RWPE2 (cell line): ENCODE measurements around the gene EIF4H.

Source experiments
- ATAC-seq: fragments of 200-7000 bp; cut with Tn5 transposase; 3 replicates; pipeline ENCODE4 v1.9.1; 2021; ENCODE audit warnings: low read depth
- DNase-seq: peaks from one replicate; pipeline ENCODE4 v3.0.0-alpha.2; 2020; ENCODE audit warnings: low spot score
- H3K27ac ChIP-seq: fragments of 450-650 bp; 2 replicates; pipeline ENCODE4 v1.5.1; 2017; ENCODE audit warnings: mild to moderate bottlenecking; ENCODE audit not compliant: poor library complexity, severe bottlenecking
- H3K27me3 ChIP-seq: fragments of 250-450 bp; sonication (Bioruptor Pico); 2 replicates; pipeline ENCODE4 v1.5.1; 2021; ENCODE audit warnings: mild to moderate bottlenecking, moderate library complexity; ENCODE audit not compliant: insufficient read depth, poor library complexity, severe bottlenecking
- H3K36me3 ChIP-seq: fragments of 250-450 bp; sonication (Bioruptor Pico); 2 replicates; pipeline ENCODE4 v1.5.1; 2020; ENCODE audit warnings: low read depth, mild to moderate bottlenecking, moderate library complexity
- H3K4me1 ChIP-seq: fragments of 250-450 bp; sonication (Bioruptor Pico); 2 replicates; pipeline ENCODE4 v1.5.1; 2021; ENCODE audit warnings: mild to moderate bottlenecking, moderate library complexity; ENCODE audit not compliant: insufficient read depth, poor library complexity, severe bottlenecking
- H3K4me3 ChIP-seq: fragments of 250-450 bp; sonication (Bioruptor Pico); 2 replicates; pipeline ENCODE4 v1.5.1; 2021; ENCODE audit warnings: mild to moderate bottlenecking, moderate library complexity; ENCODE audit not compliant: severe bottlenecking
- H3K9me3 ChIP-seq: fragments of 250-450 bp; sonication (Bioruptor Pico); 2 replicates; pipeline ENCODE4 v1.5.1; 2021; ENCODE audit warnings: mild to moderate bottlenecking, moderate library complexity; ENCODE audit not compliant: severe bottlenecking
- TF ChIP-seq, protein P1 (sequence below): fragments of 450-650 bp; IDR thresholded peaks from one replicate; pipeline ENCODE4 v1.5.1; 2017; ENCODE audit warnings: mild to moderate bottlenecking, moderate library complexity; ENCODE audit not compliant: poor library complexity, severe bottlenecking

Gene EIF4H

DNA sequence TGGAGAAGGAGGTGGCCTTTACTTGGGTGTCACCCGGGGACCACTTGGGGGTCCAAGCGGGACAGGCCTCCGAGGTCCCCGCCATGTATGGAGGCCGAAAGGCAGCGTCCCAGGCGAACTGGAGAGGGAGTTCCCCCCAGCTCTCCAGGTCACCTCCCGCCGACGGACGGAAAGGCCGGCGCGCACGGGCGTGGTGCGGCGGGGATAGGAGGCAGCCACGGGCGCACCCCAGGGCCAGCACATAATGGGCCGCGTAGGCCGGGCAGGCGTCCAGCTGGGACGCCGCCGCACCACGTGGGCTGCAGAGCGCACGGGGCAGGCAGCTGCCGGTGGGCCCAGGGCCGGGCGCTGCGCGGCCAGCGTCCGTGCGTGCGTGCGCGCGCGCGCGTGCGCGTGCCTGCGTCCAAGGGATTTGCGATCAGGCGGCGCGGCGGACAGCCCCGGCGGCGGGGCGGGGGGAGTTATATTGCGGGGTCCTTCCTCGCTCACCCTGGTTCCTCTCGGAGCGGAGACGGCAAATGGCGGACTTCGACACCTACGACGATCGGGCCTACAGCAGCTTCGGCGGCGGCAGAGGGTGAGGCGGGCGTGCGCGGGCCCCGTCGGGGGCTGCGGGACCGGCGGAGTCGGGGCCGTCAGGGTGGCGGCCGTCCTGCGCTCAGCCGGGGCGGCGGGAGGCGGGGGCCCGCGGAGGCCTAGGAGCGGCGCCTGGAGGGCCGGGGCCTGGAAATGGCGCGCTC is at the start of gene EIF4H:
EIF4H (plus strand) TSS at position 491 of the 740 bp plus-strand sequence; CDS start at position 519, 28 bp downstream.
- Histone ChIP-seq H3K4me3 (peak within 1 kb of the TSS; percentile 79), H3K27ac (peak within 1 kb of the TSS; percentile 76), H3K27me3 (no peaks in the 10 kb centered on the region), H3K36me3 (peaks cover 39% of the 10 kb centered on the region), H3K9me3 (no peaks in the 10 kb centered on the region), H3K4me1 (peaks cover 21% of the 10 kb centered on the region)
- ATAC-seq (peak; percentile 94), DNase-seq (peak; percentile 91)
- TF ChIP-seq, protein P1, sequence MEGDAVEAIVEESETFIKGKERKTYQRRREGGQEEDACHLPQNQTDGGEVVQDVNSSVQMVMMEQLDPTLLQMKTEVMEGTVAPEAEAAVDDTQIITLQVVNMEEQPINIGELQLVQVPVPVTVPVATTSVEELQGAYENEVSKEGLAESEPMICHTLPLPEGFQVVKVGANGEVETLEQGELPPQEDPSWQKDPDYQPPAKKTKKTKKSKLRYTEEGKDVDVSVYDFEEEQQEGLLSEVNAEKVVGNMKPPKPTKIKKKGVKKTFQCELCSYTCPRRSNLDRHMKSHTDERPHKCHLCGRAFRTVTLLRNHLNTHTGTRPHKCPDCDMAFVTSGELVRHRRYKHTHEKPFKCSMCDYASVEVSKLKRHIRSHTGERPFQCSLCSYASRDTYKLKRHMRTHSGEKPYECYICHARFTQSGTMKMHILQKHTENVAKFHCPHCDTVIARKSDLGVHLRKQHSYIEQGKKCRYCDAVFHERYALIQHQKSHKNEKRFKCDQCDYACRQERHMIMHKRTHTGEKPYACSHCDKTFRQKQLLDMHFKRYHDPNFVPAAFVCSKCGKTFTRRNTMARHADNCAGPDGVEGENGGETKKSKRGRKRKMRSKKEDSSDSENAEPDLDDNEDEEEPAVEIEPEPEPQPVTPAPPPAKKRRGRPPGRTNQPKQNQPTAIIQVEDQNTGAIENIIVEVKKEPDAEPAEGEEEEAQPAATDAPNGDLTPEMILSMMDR, result no peak

DNA sequence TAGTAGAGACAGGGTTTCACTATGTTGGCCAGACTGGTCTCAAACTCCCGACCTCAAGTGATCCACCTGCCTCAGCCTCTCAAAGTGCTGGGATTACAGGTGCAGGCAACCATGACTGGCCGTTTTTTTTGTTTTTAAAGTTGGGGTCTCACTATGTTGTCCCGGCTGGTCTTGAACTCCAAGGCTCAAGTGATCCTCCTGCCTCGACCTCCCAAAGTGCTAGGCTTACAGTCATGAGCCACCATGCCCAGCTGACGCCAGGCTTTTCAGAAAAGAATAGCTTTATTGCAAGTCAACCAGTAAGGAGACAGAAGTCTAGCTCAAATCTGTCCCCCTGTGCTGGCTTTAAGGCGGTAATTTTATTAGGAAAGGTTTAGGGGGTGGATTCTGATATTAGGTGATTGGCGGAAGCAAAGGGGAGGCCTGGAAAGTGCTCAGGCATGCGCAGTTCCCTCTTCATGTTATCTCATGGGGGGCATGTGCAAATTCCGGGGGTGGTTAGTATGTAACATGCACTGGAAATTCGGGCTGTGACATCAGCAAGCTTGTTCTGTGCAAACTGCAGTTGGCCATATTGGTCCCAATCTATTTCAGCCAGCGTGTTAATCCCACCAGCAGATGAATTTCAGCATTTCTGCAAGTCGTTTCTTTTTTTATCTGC is 47.8 kb upstream of the EIF4H start:
- Histone ChIP-seq H3K9me3 (no peaks in the 10 kb centered on the region), H3K27ac (no peak overlapping the region), H3K4me1 (no peaks in the 10 kb centered on the region), H3K27me3 (no peaks in the 10 kb centered on the region), H3K4me3 (no peak overlapping the region), H3K36me3 (no peaks in the 10 kb centered on the region; the same call in 1 of the 2 replicates)
- ATAC-seq (no peak), DNase-seq (no peak)
- TF ChIP-seq, protein P1, result no peak

DNA sequence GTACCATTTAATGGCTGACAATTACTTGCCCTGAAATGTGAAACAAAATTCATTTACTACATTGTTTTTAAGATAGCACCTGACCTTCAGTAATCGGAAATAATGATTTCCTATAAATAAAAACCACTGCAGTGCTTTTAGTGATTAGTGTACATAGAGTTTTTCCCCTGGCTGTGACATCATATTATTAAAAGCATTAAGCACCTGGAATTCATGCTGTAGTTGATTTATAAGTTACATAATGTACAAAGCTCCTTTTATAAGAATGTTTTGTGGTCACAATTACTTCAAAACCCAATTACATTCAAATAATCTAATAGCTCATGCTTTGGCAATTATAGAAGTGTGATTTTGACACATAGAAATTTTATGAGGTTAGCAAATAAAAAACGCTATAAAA is 44.3 kb upstream of the EIF4H start:
- H3K9me3 ChIP-seq, result no peaks in the 10 kb centered on the region
- H3K4me1 ChIP-seq, result peaks cover 12% of the 10 kb centered on the region
- no peak overlapping the region for H3K4me3 ChIP-seq
- no peak overlapping the region for H3K27ac ChIP-seq
- ATAC-seq (no peak), DNase-seq (no peak)
- no peaks in the 10 kb centered on the region for H3K36me3 ChIP-seq
- no peaks in the 10 kb centered on the region for H3K27me3 ChIP-seq
- TF ChIP-seq, protein P1, result no peak

DNA sequence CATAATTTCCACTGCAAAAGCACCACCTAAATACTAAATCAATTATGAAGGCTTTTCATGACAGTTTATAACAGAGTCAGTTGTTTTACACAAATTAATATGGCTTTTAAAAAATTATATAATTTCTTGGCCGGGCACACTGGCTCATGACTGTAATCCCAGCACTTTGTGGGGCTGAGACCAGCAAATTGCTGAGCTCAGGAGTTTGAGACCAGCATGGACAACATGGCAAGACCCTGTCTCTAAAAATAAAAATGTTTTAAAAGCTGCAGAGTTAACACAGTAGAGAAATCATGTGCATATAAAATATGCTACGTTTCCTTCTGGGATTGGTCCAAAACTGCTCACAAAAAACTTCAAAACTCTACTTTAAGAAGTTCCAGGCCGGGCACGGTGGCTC is 43.6 kb upstream of the EIF4H start:
- no peak for DNase-seq
- Histone ChIP-seq H3K4me1 (peaks cover 12% of the 10 kb centered on the region), H3K27me3 (no peaks in the 10 kb centered on the region), H3K4me3 (no peak overlapping the region), H3K27ac (no peak overlapping the region), H3K9me3 (no peaks in the 10 kb centered on the region), H3K36me3 (no peaks in the 10 kb centered on the region)
- ATAC-seq, result no peak
- TF ChIP-seq, protein P1, result no peak

DNA sequence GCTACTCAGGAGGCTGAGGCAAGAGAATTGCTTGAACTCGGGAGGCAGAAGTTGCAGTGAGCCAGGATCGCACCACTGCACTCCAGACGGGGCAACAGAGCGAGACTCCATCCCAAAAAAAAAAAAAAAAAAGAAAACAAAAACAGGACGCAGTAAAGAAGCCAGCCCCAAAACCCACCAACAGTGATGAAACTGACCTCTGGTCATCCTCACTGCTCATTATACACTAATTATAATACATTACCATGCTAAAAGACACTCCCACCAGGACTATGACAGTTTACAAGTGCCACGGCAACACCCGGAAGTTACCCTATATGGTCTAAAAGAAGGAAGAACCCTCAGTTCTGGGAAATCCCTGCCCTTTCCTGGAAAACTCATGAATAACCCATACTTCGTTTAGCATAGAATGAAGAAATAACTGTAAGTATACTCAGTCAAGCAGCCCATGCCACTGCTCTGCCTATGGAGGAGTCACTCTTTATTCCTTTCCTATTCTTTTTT is 40.0 kb upstream of the EIF4H start:
- H3K27ac ChIP-seq, result peak overlapping the region; percentile 77
- no peak for DNase-seq
- no peaks in the 10 kb centered on the region for H3K27me3 ChIP-seq
- peaks cover 12% of the 10 kb centered on the region for H3K4me1 ChIP-seq
- H3K36me3 ChIP-seq, result no peaks in the 10 kb centered on the region
- H3K4me3 ChIP-seq, result no peak overlapping the region
- TF ChIP-seq, protein P1, result no peak
- ATAC-seq, result no peak
- no peaks in the 10 kb centered on the region for H3K9me3 ChIP-seq
